ENCODE measurements around the gene MAP3K19. TPM values are rescaled to one million over a fixed set of nuclear protein-coding genes. Genes with fewer than 3 reads are reported as not detected.
"Not testable (repeated sequence)": the region's sequence is repeated elsewhere in the genome, so short reads cannot be mapped to it uniquely, and the experiment has no call there.

Gene MAP3K19
- total RNA-seq, 1 donor from 2014 or later = 1.1 TPM

DNA sequence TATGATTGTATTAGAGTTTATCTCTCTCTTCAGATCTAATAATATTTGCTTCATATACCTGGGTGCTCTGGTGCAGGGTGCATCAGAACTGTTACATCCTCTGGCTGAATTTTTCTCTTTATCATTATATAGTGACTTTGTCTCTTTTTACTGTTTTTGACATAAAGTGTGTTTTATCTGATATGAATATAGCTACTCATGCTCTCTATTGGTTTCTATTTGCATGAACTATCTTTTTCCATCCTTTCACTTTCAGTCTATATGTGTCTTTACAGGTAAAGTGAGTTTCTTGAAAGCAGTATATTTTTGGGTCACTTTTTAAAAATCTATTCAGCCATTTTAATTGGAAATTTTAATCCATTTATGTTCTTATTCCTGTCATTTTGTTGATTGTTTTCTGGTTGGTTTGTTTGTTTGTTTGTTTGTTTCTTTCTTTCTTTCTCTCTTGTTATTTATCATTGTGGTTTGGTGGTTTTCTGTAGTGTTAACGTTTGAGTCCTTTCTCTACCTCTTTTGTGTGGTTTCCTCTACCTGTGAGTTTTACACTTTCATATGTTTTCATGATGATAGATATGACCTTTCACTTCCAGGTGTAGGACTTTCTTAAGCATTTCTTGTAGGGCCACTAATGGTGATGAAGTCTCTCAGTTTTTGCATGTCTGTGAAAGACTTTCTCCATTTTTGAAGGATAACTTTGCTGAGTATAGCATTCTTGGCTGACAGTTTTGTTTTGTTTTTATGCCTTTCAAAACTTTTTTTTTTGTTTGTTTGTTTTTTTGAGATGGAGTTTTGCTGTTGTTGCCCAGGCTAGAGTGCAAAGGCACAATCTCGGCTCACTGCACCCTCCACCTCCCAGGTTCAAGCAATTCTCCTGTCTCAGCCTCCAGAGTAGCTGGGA is 73.8 kb downstream of the MAP3K19 start:
- no peak for DNase-seq (ENCODE audit: extremely low spot score, unreplicated experiment)
- H3K4me3 Mint-ChIP-seq = no peak overlapping the region
- TF ChIP-seq, protein P1, sequence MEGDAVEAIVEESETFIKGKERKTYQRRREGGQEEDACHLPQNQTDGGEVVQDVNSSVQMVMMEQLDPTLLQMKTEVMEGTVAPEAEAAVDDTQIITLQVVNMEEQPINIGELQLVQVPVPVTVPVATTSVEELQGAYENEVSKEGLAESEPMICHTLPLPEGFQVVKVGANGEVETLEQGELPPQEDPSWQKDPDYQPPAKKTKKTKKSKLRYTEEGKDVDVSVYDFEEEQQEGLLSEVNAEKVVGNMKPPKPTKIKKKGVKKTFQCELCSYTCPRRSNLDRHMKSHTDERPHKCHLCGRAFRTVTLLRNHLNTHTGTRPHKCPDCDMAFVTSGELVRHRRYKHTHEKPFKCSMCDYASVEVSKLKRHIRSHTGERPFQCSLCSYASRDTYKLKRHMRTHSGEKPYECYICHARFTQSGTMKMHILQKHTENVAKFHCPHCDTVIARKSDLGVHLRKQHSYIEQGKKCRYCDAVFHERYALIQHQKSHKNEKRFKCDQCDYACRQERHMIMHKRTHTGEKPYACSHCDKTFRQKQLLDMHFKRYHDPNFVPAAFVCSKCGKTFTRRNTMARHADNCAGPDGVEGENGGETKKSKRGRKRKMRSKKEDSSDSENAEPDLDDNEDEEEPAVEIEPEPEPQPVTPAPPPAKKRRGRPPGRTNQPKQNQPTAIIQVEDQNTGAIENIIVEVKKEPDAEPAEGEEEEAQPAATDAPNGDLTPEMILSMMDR (conservative IDR thresholded peaks at IDR 0.05) = no peak
- H3K9me3 Mint-ChIP-seq = peaks cover 20% of the 10 kb centered on the region
- H3K4me1 Mint-ChIP-seq (ENCODE audit: unreplicated experiment) = no peaks in the 10 kb centered on the region
- H3K27ac Mint-ChIP-seq = no peak overlapping the region
- H3K36me3 Mint-ChIP-seq = no peaks in the 10 kb centered on the region
- H3K27me3 Mint-ChIP-seq = no peaks in the 10 kb centered on the region

DNA sequence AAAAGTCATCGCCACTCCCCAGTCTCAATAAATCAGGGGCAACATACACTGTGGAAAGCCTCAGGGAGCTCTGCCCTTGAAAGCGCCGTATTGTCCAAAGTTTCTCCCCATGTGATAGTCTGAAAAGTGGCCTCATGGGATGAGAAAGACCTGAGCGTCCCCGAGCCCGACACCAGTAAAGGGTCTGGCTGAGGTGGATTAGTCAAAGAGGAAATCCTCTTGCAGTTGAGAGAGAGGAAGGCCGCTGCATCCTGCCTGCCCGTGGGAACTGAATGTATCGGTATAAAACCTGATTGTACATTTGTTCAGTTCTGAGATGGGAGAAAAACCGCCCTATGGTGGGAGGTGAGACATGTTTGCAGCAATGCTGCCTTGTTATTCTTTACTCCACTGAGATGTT is 80.1 kb downstream of the MAP3K19 start:
- DNase-seq (ENCODE audit: extremely low spot score, unreplicated experiment); H3K27me3 Mint-ChIP-seq; H3K4me1 Mint-ChIP-seq (ENCODE audit: unreplicated experiment); H3K36me3 Mint-ChIP-seq; H3K27ac Mint-ChIP-seq; H3K4me3 Mint-ChIP-seq: not testable (repeated sequence)
- peaks cover 11% of the 10 kb centered on the region for H3K9me3 Mint-ChIP-seq

DNA sequence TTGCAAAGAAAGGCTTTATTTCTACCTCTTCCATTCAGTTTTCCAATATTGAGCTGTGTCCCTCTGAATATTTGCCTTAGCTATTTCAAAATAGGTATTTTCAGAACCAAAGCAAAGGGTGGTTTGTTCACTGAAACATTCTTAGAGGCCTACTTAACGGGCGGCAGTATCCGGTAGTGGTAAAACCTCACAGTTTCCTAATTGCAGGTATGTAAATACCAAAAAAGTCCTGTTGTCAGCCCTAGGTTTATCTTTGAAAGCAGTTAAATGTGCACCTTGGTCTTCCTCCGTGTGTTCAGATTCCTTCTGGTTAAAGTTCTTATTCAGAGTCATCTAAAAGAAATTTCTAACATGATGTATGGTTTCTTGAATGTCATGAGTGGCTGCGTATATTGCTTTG is 89.8 kb downstream of the MAP3K19 start:
- no peaks in the 10 kb centered on the region for H3K4me1 Mint-ChIP-seq (ENCODE audit: unreplicated experiment)
- peaks cover 27% of the 10 kb centered on the region for H3K36me3 Mint-ChIP-seq
- no peak overlapping the region for H3K4me3 Mint-ChIP-seq
- no peak for DNase-seq (ENCODE audit: extremely low spot score, unreplicated experiment)
- no peak overlapping the region for H3K27ac Mint-ChIP-seq
- no peaks in the 10 kb centered on the region for H3K9me3 Mint-ChIP-seq
- TF ChIP-seq, protein P1 (conservative IDR thresholded peaks at IDR 0.05) = no peak
- no peaks in the 10 kb centered on the region for H3K27me3 Mint-ChIP-seq

DNA sequence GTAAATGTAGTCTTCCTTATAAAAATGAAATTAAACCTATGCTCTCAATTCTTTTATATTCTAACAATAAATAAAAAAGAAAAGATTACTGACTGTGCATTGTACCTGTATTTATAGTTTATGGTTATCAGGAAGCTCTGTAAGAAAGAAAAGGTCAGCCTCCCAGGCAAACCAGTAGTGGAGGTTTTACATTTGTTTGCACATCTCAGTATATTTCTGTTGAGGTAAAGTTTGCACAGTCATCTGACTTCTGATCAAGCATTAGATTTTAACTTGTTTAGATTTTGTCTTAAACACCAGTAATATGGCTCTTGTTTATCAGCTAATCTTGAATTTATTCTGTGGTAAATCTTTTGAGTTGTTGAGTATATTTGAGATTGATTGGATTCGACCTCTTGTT is 91.5 kb downstream of the MAP3K19 start:
- H3K27ac Mint-ChIP-seq = no peak overlapping the region
- H3K27me3 Mint-ChIP-seq = no peaks in the 10 kb centered on the region
- H3K4me1 Mint-ChIP-seq (ENCODE audit: unreplicated experiment) = no peaks in the 10 kb centered on the region
- no peaks in the 10 kb centered on the region for H3K9me3 Mint-ChIP-seq
- DNase-seq (ENCODE audit: extremely low spot score, unreplicated experiment) = no peak
- no peak overlapping the region for H3K4me3 Mint-ChIP-seq
- H3K36me3 Mint-ChIP-seq = peaks cover 34% of the 10 kb centered on the region
- TF ChIP-seq, protein P1 (conservative IDR thresholded peaks at IDR 0.05) = no peak

DNA sequence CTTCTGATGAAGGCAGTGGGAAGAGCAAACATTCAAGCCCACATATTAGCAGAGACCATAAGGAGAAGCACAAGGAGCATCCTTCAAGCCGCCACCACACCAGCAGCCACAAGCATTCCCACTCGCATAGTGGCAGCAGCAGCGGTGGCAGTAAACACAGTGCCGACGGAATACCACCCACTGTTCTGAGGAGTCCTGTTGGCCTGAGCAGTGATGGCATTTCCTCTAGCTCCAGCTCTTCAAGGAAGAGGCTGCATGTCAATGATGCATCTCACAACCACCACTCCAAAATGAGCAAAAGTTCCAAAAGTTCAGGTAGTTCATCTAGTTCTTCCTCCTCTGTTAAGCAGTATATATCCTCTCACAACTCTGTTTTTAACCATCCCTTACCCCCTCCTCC is 93.2 kb downstream of the MAP3K19 start:
- Mint-ChIP-seq H3K36me3 (peaks cover 41% of the 10 kb centered on the region), H3K27ac (no peak overlapping the region), H3K4me1 (ENCODE audit: unreplicated experiment) (peaks cover 4% of the 10 kb centered on the region), H3K4me3 (no peak overlapping the region), H3K27me3 (no peaks in the 10 kb centered on the region), H3K9me3 (no peaks in the 10 kb centered on the region)
- TF ChIP-seq, protein P1 (conservative IDR thresholded peaks at IDR 0.05) = no peak
- no peak for DNase-seq (ENCODE audit: extremely low spot score, unreplicated experiment)

DNA sequence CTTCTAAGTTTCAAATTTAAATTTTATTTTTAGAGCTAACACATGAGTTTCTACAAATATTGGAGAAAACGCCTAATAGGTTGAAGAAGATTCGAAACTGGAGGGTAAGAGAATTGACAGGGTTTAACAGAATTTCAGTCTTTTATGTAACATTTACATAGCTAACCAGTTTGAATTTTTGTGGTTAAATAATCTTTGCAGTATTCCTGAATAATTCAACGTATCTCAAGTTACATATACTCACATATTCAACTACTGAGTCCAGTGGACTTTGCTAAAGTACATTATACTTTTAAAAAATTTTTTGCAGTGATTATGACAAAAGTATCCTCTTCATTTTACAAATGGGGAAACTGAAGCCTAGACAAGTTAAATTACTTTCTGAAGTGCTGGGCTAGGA is 94.6 kb downstream of the MAP3K19 start:
- peaks cover 41% of the 10 kb centered on the region for H3K36me3 Mint-ChIP-seq
- TF ChIP-seq, protein P1 (conservative IDR thresholded peaks at IDR 0.05) = no peak
- DNase-seq (ENCODE audit: extremely low spot score, unreplicated experiment) = no peak
- peaks cover 4% of the 10 kb centered on the region for H3K4me1 Mint-ChIP-seq (ENCODE audit: unreplicated experiment)
- no peaks in the 10 kb centered on the region for H3K9me3 Mint-ChIP-seq
- H3K27ac Mint-ChIP-seq = no peak overlapping the region
- H3K27me3 Mint-ChIP-seq = no peaks in the 10 kb centered on the region
- no peak overlapping the region for H3K4me3 Mint-ChIP-seq
